ENCODE results near the gene CIT.

DNA sequence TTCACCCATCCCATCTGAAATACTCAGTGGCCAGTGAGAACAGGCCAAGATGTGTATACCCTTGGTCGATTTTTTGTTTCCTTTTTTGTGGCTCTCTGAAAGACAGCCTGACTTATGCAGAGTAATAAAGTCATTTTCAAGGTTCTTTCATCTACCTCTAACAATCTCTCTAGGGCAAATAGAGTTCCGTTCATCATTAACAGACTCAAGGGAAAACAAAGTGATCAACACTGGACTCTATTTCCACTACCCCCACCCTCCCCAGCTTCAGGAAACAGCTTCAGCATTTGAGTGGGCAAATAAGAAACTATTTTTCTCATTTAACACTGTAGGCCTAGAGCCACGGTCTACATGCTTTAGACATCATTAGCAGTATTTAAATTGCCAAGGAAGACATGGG, 193.3 kb downstream of the CIT start:
- TF ChIP-seq, protein P1, sequence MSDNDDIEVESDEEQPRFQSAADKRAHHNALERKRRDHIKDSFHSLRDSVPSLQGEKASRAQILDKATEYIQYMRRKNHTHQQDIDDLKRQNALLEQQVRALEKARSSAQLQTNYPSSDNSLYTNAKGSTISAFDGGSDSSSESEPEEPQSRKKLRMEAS (IDR thresholded peaks at IDR 0.05; ENCODE audit: insufficient read depth, insufficient read length), result no peak
- TF ChIP-seq EZH2 (IDR thresholded peaks at IDR 0.05; ENCODE audit: borderline replicate concordance, low read depth, low read length, severe bottlenecking) (no peak), JUN (IDR thresholded peaks at IDR 0.05; ENCODE audit: borderline replicate concordance, insufficient read depth, insufficient read length, low read depth) (no peak), POLR2AphosphoS5 (IDR thresholded peaks at IDR 0.05; ENCODE audit: insufficient read depth, low read depth, low read length) (no peak), POLR2A (IDR thresholded peaks at IDR 0.05; ENCODE audit: low read depth, low read length) (no peak), GATA2 (IDR thresholded peaks at IDR 0.05; ENCODE audit: insufficient read depth, insufficient read length, low read depth, low read length) (no peak), MYC (IDR thresholded peaks at IDR 0.05; ENCODE audit: low read depth, low read length) (no peak)
- TF ChIP-seq, protein P2, sequence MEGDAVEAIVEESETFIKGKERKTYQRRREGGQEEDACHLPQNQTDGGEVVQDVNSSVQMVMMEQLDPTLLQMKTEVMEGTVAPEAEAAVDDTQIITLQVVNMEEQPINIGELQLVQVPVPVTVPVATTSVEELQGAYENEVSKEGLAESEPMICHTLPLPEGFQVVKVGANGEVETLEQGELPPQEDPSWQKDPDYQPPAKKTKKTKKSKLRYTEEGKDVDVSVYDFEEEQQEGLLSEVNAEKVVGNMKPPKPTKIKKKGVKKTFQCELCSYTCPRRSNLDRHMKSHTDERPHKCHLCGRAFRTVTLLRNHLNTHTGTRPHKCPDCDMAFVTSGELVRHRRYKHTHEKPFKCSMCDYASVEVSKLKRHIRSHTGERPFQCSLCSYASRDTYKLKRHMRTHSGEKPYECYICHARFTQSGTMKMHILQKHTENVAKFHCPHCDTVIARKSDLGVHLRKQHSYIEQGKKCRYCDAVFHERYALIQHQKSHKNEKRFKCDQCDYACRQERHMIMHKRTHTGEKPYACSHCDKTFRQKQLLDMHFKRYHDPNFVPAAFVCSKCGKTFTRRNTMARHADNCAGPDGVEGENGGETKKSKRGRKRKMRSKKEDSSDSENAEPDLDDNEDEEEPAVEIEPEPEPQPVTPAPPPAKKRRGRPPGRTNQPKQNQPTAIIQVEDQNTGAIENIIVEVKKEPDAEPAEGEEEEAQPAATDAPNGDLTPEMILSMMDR (IDR thresholded peaks at IDR 0.05; ENCODE audit: extremely low read depth in 1 of 2, insufficient read depth in 1 of 2, low read depth in 1 of 2, low read length in 2 of 2), result no peak
